Activated CD4-positive, CD25-positive, alpha-beta regulatory T cell (primary cell): ENCODE results near the gene VAC14.

ENCODE experiments used
- DNase-seq, 4 experiments: peaks; one replicate each; lab custom pipeline; 2025; lab: John Stamatoyannopoulos, UW

Gene VAC14

DNA sequence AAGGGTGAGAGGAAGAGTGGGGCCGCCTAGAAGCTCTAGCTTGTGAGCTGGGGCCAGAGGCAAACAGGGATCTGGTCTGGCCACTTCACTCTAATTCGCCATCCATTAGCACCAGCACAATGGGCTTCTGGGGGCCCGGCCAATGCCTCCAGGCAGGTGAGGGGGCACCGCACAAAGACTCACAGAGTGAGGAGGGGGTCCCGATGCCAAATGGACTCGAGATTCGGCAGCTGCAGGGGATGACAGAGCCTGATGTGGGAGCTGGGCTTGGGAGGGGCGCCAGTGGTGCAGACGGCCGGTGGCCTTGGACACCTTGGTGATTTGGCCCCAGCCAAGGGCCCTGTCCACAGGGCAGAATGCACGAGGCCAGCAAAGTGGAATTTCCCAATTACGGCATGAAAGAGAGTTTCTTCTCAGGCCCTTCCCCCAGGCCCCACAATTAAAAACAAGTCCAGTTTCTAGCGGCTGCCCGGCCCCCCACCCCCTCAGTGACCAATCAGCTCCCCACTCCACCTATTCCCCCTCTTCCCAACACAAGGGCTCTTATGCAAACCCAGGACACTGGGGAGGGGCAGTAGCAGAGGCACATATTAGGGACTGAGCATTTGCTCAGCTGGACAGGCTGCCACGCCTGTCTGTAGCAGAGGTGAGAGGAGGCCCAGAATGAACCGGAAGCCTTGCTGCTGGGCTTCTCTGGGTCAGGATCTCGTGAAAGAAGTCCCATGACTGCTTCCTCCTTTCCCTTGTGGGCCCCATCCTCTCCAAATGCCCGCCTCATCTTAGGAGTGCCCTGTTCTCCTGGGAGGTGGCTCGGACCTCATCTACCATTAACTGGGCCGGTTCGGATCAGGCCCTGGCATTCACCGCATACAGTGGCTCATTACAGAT, 75.7 kb downstream of the VAC14 start:
- no peak for DNase-seq

DNA sequence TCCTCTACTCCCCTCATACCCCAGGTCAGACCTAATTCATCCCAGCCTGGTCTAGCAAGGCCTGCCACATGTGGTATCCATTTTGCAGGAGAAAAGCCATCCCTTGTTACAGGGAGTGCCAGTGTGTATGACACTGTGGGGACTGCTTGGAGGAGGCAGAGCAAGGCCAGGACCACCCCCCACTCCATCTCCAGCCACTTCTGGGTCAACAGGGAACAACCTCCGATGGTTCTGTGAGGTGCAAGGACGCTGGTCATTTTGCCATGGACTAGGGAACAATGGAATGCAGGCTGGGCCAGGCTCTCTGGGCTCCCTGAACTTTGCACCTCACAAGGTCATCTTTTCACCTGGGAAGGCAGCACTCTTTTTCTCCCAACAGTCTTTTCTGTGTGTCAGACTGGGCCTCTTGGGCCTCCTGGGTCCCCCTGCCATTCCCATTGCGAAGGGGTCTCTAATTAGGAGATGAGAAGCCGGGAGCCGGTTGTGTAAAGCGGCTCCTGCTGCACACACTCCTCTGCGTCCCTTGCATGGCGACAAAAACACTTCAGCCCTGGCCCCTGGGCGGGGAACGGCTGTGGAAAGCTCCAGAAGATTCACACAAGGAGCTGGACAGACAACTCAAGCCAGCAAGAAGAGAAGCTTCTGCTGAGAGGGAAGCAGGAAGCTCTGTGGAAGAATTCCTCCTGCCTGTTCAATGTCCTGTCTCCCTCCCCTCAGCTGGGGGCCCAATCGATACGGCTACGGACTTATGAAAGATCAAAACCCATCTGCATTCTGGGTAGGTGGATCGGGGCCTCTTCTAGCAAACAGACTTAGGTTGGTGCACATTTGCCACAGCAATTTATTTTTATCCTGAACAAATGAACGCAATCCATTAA, 76.6 kb downstream of the VAC14 start:
- DNase-seq = no peak

DNA sequence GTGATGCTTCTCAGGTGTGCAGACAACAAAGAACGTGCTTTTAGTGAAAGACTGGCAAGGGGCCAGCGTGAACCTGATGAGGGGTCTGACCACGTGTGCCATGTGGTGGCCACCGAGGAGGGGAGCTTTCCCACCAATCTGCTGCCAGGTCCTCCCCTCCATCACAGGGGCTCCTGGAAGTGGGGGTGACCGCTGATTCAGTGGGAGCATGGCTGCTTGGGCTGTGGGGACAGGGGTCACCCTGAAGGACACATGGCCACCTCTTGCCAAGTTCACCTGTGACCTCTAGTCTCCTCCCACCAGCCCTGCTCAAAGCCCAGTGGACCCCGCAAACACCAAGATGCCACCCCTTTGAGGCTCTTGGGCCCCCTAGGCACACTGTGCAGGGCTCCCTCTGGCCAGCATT, 77.2 kb downstream of the VAC14 start:
- no peak for DNase-seq

DNA sequence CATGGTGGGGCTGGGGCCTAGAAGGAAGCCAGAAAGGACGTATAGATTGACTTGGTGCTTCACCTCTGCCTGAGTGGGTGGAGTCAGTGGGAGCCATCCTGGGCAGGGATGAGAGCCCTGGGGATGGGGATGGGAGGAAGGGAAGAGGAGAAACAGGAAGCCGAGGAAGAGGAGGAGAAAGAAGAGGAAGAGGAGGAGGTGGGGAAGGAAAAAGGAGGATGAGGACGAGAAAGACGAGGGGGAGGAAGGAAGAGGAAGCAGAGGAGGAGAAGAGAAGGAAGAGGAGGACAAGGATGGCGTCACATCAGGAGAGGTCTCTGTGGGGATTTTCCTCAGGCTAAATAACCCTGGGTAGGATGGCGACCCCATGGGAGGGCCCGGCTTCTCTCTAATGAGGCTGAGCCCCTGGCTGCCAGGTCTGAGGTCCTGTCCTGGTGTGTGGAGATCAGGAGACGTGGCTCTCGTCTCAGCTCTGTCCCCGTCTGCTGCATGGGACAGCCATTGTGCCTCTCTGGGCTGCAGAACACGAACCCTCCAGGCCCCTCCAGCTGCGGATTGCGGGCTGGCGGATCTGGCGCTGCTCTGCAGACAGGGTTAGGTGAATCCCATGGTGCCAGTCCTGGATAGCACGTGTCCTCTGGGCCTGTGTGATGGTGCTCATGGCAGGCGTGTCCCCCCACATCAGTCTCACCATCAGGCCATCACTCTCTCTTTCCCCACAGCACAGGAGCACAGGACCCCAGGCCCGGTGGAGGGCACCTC, 79.6 kb downstream of the VAC14 start:
- no peak for DNase-seq

DNA sequence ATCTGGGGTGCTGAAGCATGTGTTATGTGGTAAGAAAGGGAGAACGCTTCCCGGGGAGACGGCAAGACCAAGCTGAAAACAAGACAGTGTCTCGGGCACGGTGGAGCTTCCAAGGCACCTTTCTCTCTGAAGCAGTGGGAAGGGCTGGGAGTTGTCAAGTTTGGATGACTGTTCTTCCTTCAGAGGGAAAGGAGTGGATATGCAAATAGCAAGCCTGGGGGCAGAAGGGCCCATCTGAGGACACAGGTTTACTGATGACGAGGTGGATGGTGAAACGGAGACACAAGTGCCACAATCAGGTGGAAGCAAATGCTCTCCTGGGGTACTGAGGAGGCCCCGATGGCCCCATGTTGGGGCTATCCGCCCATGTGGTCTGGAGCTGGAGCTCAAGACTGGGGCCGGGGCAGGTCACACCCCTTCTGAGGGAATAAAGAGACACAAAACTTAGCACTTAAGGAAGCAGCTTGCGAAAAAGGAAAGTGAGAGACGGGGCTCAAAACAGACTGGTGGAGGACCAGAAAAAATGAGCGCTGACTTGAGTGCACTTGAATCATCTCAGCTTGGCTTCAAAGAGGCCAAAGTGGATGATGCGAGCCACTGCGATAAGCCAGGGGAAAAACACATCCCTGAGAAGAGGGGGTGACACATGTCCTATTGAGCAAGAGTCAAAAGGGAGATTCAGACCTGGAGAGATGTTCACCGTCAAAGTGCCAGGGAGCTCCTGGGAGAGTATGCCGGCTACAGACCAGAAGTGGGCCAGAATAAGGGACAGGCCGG, 80.3 kb downstream of the VAC14 start:
- no peak for DNase-seq

DNA sequence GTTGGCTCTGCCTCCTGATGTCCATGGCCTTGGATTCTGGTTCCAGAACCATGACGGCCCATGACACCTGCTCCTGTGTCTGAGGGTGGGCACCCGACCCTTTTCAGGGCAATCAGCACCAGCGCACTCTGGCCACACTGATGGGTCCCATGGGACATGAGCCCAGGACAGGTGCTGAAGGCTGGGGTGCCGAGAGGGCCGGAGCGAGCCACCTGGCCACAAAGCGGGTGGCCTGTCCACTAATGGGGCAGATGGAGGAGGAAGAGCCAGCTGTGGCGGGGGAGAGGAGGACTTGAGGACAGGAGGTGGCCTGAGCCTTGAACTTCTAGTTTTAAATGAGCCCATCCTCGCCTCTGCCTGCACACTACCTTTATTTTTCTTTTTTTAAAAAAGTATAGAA, 83.9 kb downstream of the VAC14 start:
- DNase-seq = no peak

DNA sequence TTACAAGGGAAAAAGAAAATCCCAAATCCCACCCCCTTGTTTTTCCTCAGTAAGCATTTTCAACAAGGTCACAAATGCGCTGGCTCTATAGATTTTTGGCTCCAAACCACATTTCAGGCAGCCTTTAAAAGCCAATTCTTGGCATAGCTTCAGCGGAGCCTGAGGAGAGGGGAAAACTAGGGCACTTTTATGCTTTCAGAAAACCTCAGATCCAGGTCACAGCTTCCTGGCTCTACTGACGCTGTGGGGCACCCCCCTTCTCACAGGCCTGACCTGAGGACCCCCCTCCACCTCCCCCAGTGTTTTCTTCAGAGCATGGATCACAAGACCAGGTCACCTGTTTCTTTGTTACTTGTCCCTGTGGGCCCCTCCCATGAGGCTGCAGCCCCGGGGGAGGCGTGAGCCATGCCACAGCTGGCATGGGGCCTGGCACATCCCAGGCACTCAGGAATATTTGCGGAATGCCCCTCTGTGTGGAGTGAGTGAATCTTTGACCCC, 85.0 kb downstream of the VAC14 start:
- no peak for DNase-seq

DNA sequence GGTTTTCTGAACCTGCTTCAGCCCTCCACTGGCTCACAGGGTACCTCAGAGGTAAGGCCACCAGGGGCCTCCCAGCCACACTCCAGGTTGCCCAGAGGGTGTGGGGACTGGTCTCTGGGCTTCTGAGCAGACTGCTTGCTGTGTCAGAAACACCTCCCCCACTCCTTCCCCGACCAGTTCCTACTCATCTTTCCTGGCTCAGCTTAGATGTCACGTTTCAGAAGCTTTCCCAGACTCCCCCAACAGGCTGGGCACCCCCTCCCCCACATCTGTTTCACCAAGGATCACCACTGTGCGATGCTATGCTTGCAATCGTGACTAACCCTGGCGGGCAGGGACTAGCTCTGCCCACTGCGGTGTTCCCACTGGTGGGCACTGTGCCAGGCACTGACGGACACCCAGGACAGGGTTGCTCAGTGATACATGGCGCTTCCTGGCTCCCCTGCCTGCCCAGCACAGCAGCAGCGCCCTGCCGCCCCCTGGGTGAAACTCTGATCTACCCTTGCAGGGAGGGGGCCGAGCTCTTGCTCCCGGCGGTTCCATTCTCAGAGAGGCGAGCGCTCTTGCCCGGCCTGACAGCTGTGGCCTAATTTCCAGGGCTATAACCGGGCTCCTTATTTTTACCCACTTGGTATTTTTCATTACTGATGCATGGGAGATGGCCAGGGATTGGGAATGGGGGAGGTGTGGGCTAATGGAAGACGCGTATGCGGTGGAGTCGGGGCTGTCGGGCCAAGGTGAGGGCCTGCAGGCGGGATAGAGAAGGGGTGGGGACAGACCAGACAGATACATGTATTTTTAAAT, 85.7 kb downstream of the VAC14 start:
- DNase-seq = no peak

DNA sequence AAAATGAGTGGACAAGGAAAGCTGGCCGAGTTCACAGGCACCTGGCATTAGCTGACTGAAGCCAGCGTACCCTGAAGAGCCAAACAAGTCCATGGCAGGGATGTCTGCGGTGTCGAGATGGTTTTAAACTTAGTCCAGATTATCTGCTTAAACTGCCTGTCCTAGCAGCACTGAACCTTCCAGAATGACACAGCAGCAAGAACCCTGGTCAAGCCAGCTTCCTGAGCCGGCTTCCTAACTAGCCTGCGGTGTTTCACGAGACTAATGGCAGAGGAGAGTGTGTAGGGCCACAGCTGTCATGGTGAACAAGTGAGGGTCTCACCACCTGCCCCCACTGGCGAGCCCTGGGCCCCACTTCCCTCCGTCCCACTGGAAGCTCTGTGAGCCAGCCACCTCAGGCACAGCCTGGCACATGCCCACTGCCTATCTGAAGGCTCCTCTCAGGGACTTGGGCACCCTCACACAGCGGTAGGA, 86.3 kb downstream of the VAC14 start:
- no peak for DNase-seq

DNA sequence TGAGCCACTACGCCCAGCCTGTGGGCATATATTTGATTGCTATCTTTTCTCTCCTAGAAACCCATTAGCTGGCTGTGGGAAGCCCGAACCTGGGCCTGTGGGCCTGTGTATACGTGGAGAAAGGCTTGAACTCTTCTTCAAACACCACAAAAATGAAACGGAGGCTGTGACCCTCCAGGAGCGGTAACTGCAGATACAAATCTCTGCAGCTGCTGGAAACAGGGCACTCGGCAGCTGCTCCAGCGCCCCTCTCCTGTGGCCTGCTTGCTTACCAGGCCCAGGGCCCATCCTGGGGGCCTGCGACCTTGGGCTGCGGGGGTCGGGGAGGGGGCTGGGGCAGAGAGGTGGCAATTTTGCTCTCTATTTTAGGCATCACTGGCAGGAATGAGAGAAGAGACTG, 87.1 kb downstream of the VAC14 start:
- no peak for DNase-seq

DNA sequence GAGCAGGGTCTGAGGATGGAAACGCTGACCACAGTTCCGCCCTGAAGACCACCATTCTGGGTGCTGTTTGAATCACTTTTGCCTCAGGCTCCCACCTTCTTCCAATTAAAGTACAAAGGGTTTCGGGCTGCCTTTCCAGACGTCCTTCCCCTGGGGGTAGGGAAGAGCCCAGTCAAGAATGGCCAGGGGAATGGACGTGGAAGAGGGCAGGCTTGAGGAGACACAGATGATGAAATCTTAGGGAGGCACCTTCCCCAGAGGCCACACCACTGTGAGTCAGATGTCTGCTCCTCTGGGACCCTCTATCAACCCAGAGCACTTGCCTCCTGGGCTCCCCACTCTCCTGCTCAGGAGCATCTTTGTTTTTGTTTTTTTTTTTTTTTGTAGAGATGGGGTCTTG, 87.6 kb downstream of the VAC14 start:
- no peak for DNase-seq

DNA sequence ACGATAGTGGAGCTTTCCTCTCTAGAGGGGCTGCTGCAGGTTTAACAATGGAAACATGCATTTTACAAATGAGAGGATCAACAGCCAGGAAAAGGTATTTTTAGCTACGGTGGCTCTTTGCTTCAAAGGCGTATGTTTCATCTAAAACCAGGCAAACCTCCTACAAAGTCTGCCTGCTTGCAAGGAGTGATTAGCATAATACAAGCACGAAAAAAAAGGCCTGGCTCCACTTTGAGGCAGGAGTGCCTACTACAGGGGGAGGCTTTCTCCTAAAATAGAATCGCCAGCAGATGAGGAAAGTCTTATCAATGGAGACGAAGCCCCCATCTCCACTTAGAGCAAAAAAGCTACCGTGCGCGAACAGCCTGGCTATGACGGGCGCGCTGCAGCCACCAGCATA, 88.0 kb downstream of the VAC14 start:
- no peak for DNase-seq

DNA sequence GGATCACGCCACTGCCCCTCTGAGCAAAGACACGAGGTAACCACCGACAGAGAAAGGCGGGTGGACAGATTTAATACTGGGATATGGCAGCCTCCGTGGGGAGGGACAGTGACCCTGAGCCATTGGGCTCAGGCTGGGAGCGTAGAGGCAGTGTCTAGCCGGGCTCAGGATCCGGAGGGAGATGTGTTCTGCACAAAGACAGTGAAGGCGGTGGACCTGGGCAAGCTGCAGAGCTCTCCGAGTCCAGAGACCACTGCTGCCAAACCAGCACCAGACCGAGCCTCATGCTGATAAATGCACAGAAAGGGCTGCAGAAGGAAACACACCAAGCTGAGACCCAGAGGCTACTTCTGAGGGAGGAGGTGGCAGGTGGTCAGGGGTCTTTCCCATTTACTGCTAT, 88.6 kb downstream of the VAC14 start:
- DNase-seq = no peak

DNA sequence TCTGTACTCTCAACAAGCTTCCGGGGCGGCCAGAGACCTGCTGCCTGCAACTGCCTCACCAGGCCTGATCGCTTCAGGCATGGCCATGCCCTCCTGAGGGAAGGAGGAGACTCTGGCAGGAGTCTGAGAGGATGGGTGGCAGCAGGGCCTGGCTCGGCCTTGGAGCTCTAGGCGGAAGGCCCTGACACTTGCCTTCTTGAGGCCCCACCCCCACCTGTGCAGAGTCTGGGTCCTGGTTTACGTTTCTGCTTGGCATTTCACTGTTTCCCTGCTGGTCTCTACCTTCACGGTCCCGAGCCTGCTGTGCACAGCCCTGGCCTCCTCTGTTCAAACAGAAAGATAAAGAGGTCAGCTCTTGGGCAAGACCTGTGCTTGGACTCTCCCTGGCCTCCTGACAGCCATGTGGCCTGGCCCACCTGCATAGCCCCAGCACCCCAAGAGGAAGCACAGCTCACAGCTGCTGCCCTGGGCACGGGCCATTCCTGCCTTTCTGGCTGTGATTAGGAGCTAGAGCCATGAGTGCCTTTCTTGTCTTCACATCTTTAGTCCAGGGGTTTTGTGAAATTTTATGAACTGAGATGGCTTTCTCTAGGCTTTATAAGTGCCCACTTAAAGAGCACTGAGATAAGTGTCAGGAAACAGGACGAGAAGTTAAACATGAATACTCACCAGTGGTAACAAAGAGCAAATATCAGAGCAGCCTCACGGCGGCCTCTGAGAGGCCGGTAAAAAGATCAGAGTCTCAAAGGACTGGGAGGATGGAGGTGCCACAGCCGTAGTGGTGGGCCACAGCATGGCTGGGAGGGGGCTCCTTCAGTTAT, 89.5 kb downstream of the VAC14 start:
- DNase-seq = no peak

DNA sequence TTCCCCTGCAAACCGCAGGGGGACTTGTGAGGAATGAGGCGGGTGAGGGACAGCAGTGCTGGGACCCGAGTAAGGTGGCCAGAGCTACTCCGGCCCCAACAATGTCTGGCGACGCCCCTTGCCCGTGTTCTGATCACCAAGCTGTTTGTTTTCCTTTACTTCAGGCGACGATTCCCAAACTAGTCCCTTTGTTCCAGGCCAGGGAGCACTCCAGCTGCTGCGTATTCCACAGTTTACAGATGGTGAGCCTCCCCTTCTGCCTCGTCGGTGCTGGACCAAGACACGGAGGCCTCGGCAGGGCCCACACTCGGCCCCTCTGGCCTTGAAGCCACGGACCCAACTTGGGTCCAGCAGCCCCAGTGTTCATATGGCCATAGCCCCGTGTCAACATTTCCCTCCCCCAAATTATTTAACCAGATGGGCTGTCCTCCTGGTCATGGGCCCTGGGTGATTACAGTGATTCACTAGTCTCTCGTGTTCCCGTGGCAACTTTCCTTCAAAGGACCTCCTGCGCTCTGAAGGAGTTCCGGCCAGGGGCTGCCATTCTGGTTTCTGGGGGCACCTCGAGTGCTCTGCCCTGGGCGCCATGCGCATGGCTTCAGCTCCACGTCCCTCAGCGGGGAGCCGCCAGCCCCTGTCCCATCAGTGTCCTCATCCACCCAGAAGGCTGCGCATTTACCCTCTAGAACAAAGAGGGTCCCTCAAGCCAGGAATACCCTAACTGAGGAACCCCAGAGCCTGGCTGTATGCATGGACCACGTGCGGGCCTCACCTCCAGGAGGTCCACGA, 90.3 kb downstream of the VAC14 start:
- no peak for DNase-seq

DNA sequence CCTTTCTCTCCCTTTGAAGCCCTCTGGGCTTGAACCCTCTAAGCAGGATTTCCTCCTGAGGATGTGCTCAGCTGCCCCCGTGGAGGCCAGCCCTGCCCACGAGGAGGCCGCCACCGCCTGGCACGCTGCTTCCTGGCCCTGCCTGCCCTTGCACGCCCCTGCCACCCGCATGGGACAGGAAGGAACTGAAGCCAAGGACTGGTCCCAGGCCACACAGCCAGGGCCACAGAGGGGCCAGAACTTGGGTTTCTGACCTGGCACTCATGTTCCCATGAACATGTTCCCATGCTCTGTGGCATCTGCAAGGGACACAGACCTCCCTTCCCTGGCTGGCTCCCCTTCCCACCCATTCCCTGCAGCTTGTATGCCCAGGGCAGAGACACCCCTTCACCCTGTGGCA, 91.0 kb downstream of the VAC14 start:
- DNase-seq = no peak

DNA sequence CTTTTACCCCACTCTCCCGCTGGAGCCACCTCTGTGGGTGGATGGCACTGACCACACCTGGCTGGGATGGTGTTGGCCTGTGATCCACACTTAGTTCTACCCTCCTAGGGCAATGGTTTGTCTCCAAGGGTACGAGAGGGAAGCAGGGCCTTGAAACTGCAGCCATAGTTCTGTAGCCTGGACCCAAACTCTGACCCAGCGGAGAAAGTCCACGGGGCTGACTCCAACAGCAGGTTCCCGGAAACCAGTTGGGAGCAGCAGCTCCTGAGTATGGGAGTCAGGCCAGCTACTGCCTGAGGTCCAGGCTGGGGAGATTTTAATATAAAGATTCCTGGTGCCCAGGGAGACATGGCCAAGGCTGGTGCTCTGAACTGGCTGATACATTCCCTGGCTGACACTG, 91.5 kb downstream of the VAC14 start:
- DNase-seq = no peak

DNA sequence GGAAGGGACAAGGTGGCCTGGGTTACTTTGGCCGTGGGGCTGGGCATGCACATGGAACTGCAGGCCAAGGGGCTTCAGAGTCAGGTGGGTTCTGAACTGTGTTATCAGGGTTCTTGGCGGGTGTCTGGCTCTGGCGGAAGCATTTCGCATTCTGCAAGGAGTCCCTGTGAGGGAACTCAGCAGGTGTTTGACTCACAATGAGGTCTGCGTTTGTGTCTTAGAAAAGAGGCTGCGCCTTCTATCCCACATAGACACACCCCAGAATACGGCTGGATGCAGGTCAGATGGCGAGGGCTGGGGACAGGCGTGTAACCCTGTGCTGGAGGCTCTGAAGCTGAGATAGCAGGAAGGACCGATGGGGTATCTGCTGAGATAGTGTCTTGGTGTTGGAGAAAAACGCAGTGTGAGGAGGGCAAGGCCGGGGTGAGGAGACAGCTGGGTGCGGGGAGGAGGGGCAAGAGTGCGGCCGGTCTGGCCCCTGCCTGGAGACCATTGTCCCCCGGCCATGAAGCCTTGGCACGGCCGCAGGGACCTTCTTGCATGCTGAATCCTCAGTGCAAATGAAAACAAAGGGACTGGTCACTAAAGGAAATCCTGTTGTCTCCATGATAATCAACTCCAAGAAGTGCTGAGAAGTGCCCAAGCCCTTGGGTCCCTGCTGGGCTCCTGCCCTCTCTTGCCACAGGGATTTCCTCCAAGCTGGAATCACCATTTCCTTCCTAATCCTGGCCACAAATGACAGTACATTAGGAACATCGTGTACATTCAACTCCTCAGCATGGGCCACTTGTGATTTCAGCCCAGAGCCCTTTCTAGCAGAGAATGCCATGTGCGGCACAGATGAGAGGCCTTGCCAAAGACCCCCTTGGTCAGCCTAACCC, 92.4 kb downstream of the VAC14 start:
- DNase-seq = no peak
